H54 (cell line): Measurements from ENCODE around the gene ING1.
"Not testable (repeated sequence)": the region's sequence is repeated elsewhere in the genome, so short reads cannot be mapped to it uniquely, and the experiment has no call there.

Experiments used
- DNase-seq: peaks from one replicate; pipeline ENCODE4 v3.0.0; 2011; ENCODE audit warnings: low spot score, mixed read lengths; ENCODE audit not compliant: insufficient read length
- FAIRE-seq: peaks from 3 replicates; lab custom pipeline; 2011; peaks lifted over from hg19 to GRCh38; lab: Jason Lieb, UNC
- POLR2A ChIP-seq: IDR thresholded peaks from 2 replicates; pipeline ENCODE4 v1.6.1; 2011; ENCODE audit warnings: low read depth, mild to moderate bottlenecking, low read length

The ING1 gene

DNA sequence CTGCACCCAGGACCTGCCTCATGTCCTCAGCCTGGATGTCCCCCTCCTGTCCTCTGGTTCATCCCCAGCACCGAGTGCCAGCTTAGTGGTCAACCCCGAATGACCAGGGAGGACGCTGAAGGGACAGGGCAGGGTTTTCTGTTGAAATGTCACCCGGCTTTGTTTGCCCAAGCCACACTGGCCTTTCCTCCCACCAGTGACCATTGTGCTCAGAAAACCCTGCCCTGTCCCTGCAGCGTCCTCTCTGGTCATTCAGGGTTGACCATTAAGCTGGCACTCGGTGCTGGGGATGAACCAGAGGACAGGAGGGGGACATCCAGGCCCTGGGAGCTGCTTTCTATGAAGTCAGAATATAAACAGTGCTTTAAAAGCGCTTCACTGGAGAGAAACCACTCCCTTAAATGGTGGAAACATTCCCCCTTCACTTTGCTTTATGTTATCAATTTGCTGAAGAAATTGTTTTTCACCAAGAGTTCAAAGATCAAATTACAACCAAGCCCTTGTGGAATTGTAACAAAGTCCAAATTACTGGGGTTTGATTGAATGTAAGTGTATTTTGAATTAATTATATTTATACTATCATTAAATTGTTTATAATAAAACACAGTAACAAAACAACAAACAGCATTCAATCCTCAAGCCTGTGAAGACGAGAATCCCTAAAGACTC is 29.0 kb upstream of the ING1 start:
- no peak for TF ChIP-seq POLR2A
- no peak for FAIRE-seq
- DNase-seq: no peak

DNA sequence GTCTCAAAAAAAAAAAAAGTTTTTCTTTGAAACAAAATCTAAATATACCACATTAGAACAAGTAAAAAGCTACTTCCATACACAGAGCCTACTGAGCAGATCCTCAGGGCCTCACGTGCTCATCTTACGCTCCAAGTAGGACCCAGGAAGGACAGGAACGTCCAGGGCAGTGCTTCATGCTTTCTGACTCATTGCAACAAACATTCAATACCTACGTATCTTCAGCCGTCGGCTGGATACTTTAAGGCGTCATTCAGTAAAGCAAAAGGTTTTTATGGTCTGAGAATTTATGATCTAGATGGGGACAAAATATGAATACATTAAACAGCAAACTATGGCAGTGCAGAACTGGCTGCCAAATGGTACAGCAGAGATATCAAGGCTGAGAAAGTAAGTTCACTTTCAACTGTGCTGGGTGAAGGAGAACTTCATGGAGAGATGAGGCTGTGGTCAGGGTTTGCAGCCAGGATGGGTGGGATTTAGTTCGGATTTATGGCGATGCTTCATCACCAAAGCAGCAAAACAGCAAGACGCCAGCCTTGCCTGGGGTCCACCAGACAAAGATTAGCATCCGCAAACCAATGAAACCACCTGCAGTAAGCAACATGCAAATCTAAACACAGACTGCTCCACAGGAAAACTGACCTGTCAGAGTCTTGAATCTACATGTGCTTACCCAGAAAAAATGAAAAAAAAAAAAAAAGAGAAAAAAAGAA is 28.0 kb upstream of the ING1 start:
- no peak for FAIRE-seq
- no peak for TF ChIP-seq POLR2A
- DNase-seq: no peak

DNA sequence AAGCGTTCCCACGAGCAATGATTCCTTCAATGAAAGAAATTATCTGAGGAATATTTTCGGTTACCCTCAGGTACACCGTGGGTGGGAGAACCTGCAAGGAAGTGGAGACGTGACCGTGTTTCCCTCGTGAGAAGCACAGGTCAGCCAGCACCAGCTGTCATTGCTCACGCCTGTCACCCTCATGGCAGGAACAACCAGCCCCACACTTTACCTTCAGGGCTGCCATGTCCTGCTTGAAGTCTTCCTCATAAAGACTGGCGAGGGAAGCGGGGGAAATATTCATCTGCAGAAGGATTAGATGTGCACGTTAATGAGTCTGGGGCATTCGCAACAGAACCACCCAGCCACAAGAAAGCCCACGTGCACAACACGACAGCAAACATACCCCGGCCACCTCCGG is 25.8 kb upstream of the ING1 start:
- no peak for FAIRE-seq
- no peak for TF ChIP-seq POLR2A
- no peak for DNase-seq

DNA sequence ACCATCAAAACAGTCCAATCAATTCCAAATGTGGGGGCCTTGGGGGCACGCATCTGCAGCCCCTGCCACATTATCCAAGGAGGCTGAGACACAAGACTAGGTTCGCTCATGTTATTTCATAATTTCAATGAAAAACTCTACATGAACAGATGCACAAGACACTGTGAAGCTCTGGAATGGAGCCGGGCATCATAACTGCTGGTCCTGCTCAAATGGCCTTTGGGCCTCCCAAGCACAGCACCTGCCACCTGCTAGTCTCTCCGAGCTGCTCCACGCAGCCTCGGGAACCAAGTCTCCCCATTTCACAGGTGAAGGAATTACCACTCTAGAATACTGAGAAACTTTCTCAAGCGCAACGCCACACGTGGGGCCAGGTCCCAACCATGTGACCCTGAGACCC is 24.5 kb upstream of the ING1 start:
- DNase-seq (no peak), FAIRE-seq (no peak)
- TF ChIP-seq POLR2A: no peak

DNA sequence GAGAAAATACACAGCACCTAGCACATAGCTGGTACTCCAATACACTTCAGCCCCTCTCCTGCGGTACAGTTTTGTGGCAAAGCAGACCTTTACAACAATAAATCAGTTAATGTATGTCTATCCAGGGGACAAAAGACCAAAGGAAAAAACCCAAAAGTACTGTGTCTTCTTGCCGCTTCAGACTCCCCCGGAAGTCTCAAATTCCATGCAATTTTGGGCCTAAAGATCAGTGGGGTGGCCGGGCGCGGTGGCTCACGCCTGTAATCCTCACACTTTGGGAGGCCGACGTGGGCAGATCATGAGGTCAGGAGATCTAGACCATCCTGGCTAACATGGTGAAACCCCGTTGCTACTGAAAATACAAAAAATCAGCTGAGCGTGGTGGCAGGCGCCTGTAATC is 23.8 kb upstream of the ING1 start:
- no peak for FAIRE-seq
- no peak for DNase-seq
- no peak for TF ChIP-seq POLR2A

DNA sequence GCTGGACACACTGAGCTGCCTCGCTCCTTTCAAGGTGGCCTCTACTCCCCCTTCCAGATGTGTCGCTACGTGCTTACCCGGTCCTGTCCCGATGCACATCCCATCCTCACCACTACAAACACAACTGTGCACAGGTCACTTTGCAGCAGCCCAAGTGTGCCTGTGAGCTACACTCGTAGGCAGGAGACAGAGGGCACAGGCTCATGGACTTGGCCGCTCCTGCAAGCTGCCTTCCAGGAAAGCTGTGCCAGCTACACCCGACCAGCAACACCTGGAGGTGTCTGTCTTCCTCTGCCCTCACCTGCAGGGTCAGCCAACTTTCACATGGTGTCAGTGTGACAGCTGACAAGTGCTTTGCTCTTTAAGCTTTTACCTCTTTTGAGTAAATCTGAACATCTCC is 23.0 kb upstream of the ING1 start:
- DNase-seq (no peak), FAIRE-seq (peak; percentile 41)
- TF ChIP-seq POLR2A: no peak

DNA sequence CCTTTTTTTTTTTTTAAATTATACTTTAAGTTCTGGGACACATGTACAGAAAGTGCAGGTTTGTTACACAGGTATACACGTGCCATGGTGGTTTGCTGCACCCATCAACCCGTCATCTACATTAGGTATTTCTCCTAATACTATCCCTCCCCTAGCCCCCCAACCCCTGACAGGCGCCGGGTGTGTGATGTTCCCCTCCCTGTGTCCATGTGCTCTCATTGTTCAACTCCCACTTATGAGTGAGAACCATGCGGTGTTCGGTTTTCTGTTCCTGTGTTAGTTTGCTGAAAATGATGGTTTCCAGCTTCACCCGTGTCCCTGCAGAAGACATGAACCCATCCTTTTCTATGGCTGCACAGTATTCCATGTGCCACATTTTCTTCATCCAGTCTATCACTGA is 17.7 kb upstream of the ING1 start:
- FAIRE-seq, DNase-seq: not testable (repeated sequence)

DNA sequence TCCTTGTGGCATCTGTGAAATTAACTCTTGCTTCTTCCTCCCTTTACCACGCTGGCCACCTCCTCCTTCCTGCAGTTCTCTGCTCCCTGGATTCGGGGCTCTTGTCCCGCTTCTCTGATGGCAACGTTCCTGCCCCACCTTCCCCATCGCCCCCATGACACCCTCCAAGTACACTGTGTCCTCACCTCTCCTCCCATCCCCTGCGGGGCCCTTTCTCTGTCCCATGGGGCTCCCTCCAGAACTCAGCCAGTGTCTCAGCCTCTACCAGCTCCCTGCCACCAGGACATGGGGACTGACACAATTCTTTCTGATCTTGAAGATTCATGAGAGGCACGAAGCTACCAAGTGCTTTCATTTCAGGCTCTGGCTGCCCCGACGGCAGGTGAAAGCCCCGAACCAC is 16.7 kb upstream of the ING1 start:
- TF ChIP-seq POLR2A: no peak
- peak; percentile 30 for FAIRE-seq
- no peak for DNase-seq

DNA sequence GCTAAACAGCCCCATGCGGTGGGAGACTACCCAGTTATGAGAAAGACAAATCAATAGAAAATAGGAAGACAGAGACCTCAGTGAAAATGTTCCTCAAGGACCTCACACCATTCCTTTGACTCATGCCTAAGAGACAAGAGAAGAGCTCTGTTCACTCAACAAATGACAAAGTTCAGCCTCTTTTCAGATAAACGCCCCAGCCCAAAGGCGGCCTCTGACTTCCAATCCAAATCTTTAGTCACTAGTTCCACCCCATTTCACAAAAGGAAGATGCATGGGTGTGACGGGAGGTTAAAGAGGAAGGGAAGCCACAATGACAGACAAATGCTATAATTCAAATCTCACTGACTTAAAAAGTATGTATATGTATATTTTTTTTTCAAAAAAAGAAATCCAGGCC is 15.7 kb upstream of the ING1 start:
- FAIRE-seq (peak; percentile 20), DNase-seq (no peak)

DNA sequence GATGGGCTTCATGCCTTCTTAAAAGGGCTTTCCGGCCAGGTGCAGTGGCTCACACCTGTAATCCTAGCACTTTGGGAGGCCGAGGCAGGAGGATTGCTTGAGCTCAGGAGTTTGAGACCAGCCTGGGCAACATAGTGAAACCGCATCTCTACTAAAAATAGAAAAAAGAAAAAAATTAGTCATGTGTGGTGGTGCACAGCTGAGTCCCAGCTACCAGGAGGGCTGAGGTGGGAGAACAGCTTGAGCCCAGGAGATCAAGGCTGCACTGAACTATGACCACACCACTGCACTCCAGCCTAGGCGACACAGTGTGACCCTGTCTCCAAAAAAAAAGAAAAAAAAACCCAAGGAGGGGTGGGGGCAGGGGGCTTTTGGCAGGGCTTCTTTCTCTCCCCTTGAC is 14.8 kb upstream of the ING1 start:
- FAIRE-seq (no peak), DNase-seq (no peak)
- TF ChIP-seq POLR2A: no peak

More for the DNA sequence above, 15.7 kb upstream of the ING1 start:
- TF ChIP-seq POLR2A: no peak

DNA sequence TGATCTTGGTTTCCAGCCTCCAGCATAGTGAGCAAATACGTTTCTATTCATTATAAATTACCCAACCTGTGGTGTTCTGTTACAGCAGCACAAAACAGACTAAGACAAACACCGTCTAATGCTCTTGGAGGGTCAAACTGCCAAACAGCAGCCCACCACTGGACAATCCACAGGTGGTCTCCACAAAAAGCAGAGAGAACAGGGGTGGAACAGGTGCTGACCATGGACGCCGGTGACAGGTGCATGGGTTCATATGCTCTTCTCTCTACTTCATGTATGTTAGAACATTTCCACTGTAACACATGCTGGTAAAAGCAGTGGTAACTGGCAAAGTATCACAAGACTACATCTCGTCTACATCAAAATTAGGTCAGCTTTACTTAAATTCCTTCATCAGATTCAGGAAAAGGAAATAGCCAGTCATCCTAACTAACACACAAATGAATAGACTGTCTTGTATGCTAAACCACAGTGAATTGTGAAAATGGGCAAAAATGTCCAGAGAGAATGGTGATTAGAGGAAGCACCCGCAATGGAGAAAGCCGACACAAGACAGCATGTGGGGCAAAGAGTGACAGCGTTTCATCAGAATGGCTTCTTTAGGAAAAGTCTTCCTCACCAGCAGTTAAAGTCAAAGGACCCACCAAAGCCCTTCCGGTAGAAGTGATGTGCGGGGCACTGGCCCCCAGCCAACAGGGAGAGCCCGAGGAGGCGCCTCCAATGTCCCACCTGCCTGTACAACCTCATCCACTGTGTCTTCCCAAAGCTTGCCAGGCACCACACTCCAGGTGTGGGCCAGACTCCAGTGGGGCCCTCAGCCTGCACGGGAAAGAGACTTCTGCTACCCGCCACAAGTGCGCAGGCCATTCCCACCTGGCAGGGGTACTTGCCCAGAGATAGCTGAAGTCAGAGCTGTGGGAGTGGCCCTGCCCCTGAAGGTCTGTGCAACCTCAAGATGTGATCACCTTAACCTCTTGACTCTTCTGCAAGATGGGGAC is 14.1 kb upstream of the ING1 start:
- no peak for TF ChIP-seq POLR2A
- FAIRE-seq (peak; percentile 62), DNase-seq (no peak)

DNA sequence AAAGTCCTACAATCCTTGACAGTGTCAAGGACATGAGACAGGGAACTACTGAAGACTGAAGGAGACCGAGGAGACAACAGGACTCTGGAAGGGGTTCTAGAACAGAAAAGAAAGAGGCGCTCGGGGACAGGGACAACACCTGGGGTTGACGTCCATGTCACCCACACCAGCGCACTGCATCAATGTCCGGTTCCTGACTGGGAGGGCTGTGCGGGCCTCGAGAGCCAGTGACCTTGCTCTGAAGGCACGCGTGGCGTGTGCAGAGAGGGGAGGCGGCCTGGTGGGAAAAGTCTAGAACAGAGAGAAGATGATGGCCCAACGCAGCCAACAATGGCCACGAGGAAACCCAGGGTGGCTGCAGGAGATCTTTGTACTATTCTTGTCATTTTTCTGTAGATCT is 13.3 kb upstream of the ING1 start:
- DNase-seq: no peak
- TF ChIP-seq POLR2A: no peak
- no peak for FAIRE-seq

DNA sequence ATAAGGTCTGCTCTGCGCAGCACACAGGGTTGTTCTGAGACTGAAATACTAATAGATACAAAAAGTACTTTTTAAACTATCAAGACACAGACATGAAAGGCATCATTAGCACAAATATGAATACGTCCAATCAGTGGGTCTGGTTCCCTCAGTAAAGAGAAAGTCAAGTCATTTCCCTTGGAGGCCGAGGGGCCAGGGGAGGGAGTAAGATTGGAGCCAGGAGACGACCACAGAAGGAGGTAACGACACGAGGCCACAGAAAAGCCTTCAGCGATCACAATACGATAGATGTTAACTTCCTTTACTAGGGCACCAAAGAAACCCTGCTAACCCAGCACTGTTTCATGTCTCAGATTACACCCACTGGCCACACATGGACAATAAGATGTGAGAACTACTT is 12.9 kb upstream of the ING1 start:
- DNase-seq (no peak), FAIRE-seq (no peak)
- TF ChIP-seq POLR2A: no peak

DNA sequence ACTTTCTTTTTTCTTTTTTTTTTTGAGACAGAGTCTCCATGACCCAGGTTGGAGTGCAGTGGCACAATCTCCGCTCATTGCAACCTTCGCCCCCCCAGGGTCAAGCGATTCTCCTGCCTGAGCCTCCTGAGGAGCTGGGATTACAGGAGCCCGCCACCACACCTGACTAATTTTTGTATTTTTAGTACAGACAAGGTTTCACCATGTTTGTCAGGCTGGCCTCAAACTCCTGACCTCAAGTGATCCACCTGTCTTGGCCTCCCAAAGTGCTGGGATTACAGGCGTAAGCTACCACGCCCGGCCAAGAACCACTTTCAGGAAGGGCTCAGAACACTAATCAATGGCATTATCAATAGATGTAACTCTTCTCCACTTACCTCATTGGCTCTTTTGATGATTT is 12.4 kb upstream of the ING1 start:
- not testable (repeated sequence) for DNase-seq, FAIRE-seq
